RWPE1 (cell line): Measurements from ENCODE around the gene IRF4.

ENCODE experiments used
- CTCF ChIA-PET: fragments of 350-600 bp; sonication (Branson Sonifier 250); formaldehyde crosslinking; extraction: SDS; loops from one replicate; lab custom pipeline; 2021; lab: Yijun Ruan, JAX
- POLR2A ChIA-PET: fragments of 400-600 bp; formaldehyde crosslinking; extraction: SDS; loops from one replicate; lab custom pipeline; 2020; ENCODE audit warnings: antibody characterized with exemption; ENCODE audit not compliant: low non-redundant PET; lab: Yijun Ruan, JAX
- DNase-seq: peaks from one replicate; pipeline ENCODE4 v3.0.0; 2012; ENCODE audit warnings: low spot score
- H3K27ac ChIP-seq: fragments of 450-650 bp; 2 replicates; pipeline ENCODE4 v1.5.1; 2017
- TF ChIP-seq, protein P1 (sequence below): fragments of 450-650 bp; conservative IDR thresholded peaks from 2 replicates; pipeline ENCODE4 v1.5.1; 2017; ENCODE audit warnings: low read depth, mild to moderate bottlenecking

IRF4 gene

DNA sequence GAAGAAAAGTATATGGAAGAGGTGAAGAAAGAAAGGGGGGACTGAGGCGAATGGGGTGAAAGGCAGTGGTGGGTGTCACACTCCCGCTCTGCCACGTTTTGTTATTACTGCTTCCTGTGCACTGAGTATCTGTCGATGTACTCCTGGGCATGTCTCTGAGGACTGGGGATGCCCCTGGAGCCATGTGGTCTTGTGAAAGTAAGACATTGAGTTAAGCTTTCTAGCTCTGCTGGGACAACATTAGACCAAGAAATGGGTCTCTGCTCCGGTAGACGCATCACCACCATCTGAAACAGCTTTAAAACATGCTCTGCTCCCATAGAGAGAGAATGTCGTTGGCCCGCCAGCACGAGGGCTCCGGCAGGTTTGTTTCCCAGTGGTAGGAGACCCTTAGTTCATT is 40.0 kb downstream of the IRF4 start:
- TF ChIP-seq, protein P1, sequence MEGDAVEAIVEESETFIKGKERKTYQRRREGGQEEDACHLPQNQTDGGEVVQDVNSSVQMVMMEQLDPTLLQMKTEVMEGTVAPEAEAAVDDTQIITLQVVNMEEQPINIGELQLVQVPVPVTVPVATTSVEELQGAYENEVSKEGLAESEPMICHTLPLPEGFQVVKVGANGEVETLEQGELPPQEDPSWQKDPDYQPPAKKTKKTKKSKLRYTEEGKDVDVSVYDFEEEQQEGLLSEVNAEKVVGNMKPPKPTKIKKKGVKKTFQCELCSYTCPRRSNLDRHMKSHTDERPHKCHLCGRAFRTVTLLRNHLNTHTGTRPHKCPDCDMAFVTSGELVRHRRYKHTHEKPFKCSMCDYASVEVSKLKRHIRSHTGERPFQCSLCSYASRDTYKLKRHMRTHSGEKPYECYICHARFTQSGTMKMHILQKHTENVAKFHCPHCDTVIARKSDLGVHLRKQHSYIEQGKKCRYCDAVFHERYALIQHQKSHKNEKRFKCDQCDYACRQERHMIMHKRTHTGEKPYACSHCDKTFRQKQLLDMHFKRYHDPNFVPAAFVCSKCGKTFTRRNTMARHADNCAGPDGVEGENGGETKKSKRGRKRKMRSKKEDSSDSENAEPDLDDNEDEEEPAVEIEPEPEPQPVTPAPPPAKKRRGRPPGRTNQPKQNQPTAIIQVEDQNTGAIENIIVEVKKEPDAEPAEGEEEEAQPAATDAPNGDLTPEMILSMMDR, result no peak
- CTCF ChIA-PET, result no interaction called here
- DNase-seq, result no peak
- POLR2A ChIA-PET, result no interaction called here
- H3K27ac ChIP-seq, result no peak overlapping the region

DNA sequence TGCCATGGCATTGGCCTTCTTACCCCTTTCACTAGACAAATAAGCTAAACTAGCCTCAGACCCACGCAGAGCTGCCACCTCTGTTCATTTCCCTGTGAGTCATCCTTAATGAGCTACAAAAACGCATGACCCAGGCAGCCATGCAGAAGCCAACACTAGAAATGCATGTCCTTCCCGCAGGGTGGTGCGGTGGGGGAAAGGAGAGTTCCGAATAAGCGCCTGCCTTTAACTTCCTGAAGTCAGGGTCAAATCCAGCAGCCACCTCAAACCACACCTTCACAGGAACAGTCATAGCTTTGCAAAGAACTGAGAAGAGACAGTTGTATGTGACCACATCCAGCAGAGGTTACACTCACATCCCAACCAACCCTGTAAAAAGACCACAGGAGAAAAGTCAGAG is 40.4 kb downstream of the IRF4 start:
- DNase-seq, result no peak
- ChIA-PET POLR2A (no interaction called here), CTCF (interaction anchor here (0.6 kb wide), 1 partner anchor 46 kb away, joined by 3 read pairs; no protein-coding TSS in a partner anchor)
- no peak overlapping the region for H3K27ac ChIP-seq
- TF ChIP-seq, protein P1, result no peak

GRCh38 chr6:434051-434705 is 42.6 kb downstream of the IRF4 start:
- CTCF ChIA-PET, result interaction anchor here (0.6 kb wide), 1 partner anchor 1096 kb away, joined by 3 read pairs; no protein-coding TSS in a partner anchor
- TF ChIP-seq, protein P1, result no peak
- POLR2A ChIA-PET, result no interaction called here
- H3K27ac ChIP-seq, result no peak overlapping the region
- no peak for DNase-seq

DNA sequence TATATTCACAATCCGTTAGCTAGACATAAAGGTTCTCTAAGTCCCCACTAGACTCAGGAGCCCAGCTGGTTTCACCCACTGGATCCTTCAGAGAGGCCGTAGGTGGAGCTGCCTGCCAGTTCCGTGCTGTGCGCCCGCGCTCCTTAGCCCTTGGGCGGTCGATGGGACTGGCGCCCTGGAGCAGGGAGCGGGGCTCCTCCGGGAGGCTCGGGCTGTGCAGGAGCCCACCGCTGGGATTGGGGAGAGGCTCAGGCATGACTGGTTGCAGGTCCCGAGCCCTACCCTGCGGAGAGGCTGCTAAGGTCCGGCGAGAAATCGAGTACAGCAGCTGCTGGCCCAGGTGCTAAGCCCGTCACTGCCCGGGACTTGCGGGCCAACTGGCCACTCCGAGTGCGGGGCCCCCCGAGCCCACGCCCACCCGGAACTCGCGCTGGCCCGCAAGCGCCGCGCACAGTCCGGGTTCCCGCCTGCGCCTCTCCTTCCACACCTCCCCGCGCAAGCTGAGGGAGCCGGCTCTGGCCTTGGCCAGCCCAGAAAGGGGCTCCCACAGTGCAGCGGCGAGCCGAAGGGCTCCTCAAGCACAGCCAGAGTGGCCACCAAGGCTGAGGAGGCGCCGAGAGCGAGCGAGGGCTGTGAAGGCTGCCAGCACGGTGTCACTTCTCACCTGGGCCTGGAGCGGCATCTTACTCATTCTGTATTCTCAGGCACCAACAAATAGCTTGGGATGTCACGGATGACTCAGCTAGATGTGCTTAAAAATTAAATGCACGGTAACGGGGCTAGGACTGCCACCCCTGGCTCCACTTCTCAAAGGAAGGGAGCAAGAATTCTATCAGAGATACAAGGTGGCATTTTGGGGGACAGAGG is 44.1 kb downstream of the IRF4 start:
- TF ChIP-seq, protein P1, result no peak
- DNase-seq, result no peak
- no peak overlapping the region for H3K27ac ChIP-seq
- ChIA-PET CTCF (no interaction called here), POLR2A (no interaction called here)

DNA sequence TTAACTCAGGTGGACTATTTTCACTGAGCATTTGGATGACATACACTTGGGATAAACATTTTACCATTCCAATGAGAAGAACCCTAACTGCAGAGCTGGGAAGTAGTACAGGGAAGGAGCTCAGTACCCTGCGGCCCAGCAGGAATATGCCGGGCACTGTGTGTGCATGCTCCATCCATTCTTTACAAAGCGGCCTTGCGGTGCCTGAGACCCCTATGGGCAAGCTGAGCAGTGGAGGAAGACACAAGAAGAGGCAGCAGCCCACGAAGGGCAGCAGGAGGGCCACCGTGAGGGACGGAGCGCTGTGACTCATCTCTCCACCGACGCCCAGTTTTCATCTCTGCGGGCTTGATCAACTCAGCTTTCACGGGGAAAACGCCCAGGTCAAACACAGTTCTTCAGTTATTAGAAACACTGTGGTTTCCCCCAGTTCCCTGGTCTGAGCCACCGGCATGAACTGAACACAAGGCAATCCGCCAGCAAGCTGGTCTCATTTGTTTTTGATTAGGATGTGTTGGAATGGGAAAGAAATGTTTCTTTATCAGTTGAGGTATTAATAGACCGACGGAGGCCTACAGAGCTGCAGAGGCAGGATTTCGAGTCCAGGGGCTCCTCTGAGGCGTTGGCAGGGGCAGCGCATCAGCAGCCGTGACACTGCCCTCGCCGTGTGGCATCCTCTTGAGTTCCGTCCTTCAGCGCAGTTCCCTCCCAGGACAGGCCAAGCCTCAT is 44.9 kb downstream of the IRF4 start:
- DNase-seq, result no peak
- ChIA-PET CTCF (no interaction called here), POLR2A (no interaction called here)
- H3K27ac ChIP-seq, result no peak overlapping the region
- TF ChIP-seq, protein P1, result no peak

DNA sequence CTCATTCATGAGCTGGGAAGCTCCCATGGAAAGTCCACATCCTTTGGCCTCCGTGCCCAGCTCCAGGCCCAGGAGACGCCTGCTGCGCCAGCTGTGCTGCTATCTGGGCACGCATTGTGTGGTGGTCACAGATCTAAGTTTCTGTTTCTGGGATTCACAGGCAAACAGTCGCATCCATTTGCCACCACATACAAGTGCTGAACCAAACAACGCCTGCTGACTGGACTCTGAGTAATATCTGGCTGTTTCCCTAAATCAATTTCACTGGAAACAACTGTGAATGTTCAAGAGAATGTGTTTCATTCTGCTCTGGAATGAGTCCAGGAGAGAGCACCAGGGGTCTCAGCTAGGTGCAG is 45.5 kb downstream of the IRF4 start:
- H3K27ac ChIP-seq, result no peak overlapping the region
- CTCF ChIA-PET, result no interaction called here
- DNase-seq, result no peak
- TF ChIP-seq, protein P1, result no peak
- POLR2A ChIA-PET, result no interaction called here
